GM12865 (cell line): ENCODE measurements around the gene NUP62.

ENCODE experiments used
- DNase-seq: peaks from one replicate; pipeline ENCODE4 v3.0.0; 2010; ENCODE audit warnings: low read depth
- H3K4me3 ChIP-seq: 2 replicates; pipeline ENCODE4 v1.5.1; 2011; ENCODE audit warnings: mild to moderate bottlenecking, low read depth, low read length, control low read depth
- TF ChIP-seq, protein P1 (sequence below): IDR thresholded peaks from 2 replicates; pipeline ENCODE4 v1.5.1; 2011; ENCODE audit warnings: low read length, control low read depth, low read depth, inconsistent platforms; ENCODE audit not compliant: insufficient read depth; ENCODE audit errors: missing control alignments

NUP62 gene

DNA sequence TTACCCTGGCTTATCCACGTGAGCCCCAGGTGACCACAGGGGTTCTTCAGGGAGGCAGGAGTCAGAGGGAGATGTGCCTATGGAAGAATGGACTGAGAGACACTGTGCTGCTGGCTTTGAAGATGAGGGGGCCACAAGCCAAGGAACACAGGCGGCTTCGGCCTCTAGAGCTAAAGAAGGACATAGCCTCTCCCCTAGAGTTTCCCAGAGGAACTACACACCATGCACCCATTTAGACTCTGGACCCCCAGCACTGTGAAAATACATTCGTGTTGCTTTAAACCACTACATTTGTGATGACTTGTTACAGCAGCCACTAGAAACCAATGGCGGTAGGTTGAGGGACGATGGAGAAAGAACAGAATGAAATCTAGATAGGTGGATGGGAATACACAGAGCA is 14.0 kb downstream of the NUP62 start:
- H3K4me3 ChIP-seq, result no peak overlapping the region
- DNase-seq, result no peak
- TF ChIP-seq, protein P1, sequence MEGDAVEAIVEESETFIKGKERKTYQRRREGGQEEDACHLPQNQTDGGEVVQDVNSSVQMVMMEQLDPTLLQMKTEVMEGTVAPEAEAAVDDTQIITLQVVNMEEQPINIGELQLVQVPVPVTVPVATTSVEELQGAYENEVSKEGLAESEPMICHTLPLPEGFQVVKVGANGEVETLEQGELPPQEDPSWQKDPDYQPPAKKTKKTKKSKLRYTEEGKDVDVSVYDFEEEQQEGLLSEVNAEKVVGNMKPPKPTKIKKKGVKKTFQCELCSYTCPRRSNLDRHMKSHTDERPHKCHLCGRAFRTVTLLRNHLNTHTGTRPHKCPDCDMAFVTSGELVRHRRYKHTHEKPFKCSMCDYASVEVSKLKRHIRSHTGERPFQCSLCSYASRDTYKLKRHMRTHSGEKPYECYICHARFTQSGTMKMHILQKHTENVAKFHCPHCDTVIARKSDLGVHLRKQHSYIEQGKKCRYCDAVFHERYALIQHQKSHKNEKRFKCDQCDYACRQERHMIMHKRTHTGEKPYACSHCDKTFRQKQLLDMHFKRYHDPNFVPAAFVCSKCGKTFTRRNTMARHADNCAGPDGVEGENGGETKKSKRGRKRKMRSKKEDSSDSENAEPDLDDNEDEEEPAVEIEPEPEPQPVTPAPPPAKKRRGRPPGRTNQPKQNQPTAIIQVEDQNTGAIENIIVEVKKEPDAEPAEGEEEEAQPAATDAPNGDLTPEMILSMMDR, result no peak

GRCh38 chr19:49913720-49914119 is 15.6 kb downstream of the NUP62 start:
- no peak overlapping the region for H3K4me3 ChIP-seq
- TF ChIP-seq, protein P1, result no peak
- no peak for DNase-seq

GRCh38 chr19:49912965-49913685 is 16.2 kb downstream of the NUP62 start:
- TF ChIP-seq, protein P1, result peak; percentile 47
- peak; percentile 63 for DNase-seq
- H3K4me3 ChIP-seq, result no peak overlapping the region

GRCh38 chr19:49911381-49912145 is 17.7 kb downstream of the NUP62 start:
- H3K4me3 ChIP-seq, result peak overlapping the region; percentile 22
- TF ChIP-seq, protein P1, result no peak
- DNase-seq, result peak; percentile 92

GRCh38 chr19:49910179-49910578 is 19.1 kb downstream of the NUP62 start:
- no peak for DNase-seq
- H3K4me3 ChIP-seq, result no peak overlapping the region
- TF ChIP-seq, protein P1, result no peak

GRCh38 chr19:49908480-49909420 is 20.6 kb downstream of the NUP62 start:
- TF ChIP-seq, protein P1, result no peak
- H3K4me3 ChIP-seq, result no peak overlapping the region
- DNase-seq, result no peak
